ENCODE results near the gene MYT1. TPM values are rescaled to one million over a fixed set of nuclear protein-coding genes. Genes with fewer than 3 reads are reported as not detected.

Gene MYT1
- total RNA-seq, 1 experiment from 2014 or later = 0.22 TPM

GRCh38 chr20:64143018-64143801 is 21.0 kb upstream of the MYT1 start:
- no peaks in the 10 kb centered on the region for H3K36me3 ChIP-seq (ENCODE audit: low read depth, low read length)
- no peaks in the 10 kb centered on the region for H3K9me2 ChIP-seq (replicated peaks; ENCODE audit: low read length)
- H4K20me1 ChIP-seq (ENCODE audit: low read length) = no peaks in the 10 kb centered on the region
- DNase-seq = no peak
- ChIA-PET POLR2A (ENCODE audit: unreplicated experiment) (no interaction called here), CTCF (no interaction called here)
- no peak overlapping the region for H3K27ac ChIP-seq (ENCODE audit: low read length)
- intact Hi-C loops (cut with micrococcal nuclease) = no loop called here
- 0 out of 2 replicates have a peak, but pooled peaks cover 8% of the 10 kb centered on the region for H3K9me3 ChIP-seq (ENCODE audit: low read length)
- H3K27me3 ChIP-seq (ENCODE audit: low read length) = no peaks in the 10 kb centered on the region
- no peak for TF ChIP-seq EZH2phosphoT487 (IDR thresholded peaks at IDR 0.05; ENCODE audit: borderline replicate concordance, low read length)
- TF ChIP-seq, protein P1, sequence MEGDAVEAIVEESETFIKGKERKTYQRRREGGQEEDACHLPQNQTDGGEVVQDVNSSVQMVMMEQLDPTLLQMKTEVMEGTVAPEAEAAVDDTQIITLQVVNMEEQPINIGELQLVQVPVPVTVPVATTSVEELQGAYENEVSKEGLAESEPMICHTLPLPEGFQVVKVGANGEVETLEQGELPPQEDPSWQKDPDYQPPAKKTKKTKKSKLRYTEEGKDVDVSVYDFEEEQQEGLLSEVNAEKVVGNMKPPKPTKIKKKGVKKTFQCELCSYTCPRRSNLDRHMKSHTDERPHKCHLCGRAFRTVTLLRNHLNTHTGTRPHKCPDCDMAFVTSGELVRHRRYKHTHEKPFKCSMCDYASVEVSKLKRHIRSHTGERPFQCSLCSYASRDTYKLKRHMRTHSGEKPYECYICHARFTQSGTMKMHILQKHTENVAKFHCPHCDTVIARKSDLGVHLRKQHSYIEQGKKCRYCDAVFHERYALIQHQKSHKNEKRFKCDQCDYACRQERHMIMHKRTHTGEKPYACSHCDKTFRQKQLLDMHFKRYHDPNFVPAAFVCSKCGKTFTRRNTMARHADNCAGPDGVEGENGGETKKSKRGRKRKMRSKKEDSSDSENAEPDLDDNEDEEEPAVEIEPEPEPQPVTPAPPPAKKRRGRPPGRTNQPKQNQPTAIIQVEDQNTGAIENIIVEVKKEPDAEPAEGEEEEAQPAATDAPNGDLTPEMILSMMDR (conservative IDR thresholded peaks at IDR 0.05; ENCODE audit: low read depth, low read length) = no peak
- no peak for TF ChIP-seq EZH2 (IDR thresholded peaks at IDR 0.05; ENCODE audit: low read length, unreplicated experiment)
- H3K4me2 ChIP-seq (ENCODE audit: low read length) = peak overlapping the region; percentile 24; the same call in 1 of the 2 replicates
- 0 out of 2 replicates have a peak, but pooled peaks cover 9% of the 10 kb centered on the region for H3K4me1 ChIP-seq (ENCODE audit: insufficient read depth, low read length)
- 0 out of 2 replicates have a peak overlapping the region, but pooled peaks have one; percentile 10 for H2AFZ ChIP-seq (ENCODE audit: low read length)
- no TSS peak for BruUV-seq (replicated peaks)
- no peak; the same call in 1 of the 2 replicates for ATAC-seq
- H3K9ac ChIP-seq (ENCODE audit: low read length) = no peak overlapping the region
- H3F3A ChIP-seq (ENCODE audit: low read length, unreplicated experiment) = no peaks in the 10 kb centered on the region
- no peaks in the 10 kb centered on the region for H3K79me2 ChIP-seq (ENCODE audit: low read length)
- no peak overlapping the region for H3K4me3 ChIP-seq (ENCODE audit: low read length)

DNA sequence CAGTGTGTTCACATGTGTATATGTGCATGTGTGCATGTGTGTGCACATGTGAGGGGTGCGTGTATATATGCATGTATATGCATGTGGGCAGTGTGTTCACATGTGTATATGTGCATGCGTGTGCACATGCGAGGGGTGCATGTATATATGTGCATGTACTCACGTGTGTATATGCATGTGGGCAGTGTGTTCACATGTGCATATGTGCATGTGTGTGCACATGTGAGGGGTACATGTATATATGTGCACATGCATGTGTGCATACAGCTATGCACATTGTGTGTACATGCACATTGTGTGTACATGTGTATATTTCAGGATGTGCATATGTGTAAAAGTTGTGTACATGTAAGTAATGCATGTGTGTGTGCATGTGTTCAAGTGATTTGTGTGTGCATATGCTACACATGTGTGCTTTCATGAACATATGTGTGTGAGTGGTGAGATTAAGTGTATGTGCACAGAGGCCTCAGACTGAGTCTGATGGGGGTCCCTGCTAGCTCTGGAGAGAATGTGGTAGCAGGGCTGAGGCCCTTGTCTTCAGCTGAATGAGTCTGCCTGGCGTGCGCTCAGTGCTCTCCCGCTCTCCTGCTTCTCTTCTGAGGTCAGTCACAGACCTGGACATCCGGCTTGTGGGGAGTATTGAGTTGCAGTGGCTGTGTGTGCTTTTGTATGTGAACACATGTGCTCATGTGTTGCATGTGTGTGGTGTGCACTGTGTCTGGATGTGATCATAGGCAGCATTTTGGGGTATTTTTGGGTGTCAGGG is 19.9 kb upstream of the MYT1 start:
- TF ChIP-seq EZH2phosphoT487 (IDR thresholded peaks at IDR 0.05; ENCODE audit: borderline replicate concordance, low read length) (no peak), EZH2 (IDR thresholded peaks at IDR 0.05; ENCODE audit: low read length, unreplicated experiment) (no peak)
- TF ChIP-seq, protein P1 (conservative IDR thresholded peaks at IDR 0.05; ENCODE audit: low read depth, low read length) = no peak
- DNase-seq (no peak), ATAC-seq (no peak)
- Histone ChIP-seq H4K20me1 (ENCODE audit: low read length) (no peaks in the 10 kb centered on the region), H3K36me3 (ENCODE audit: low read depth, low read length) (no peaks in the 10 kb centered on the region), H3K9me3 (ENCODE audit: low read length) (0 out of 2 replicates have a peak, but pooled peaks cover 8% of the 10 kb centered on the region), H3F3A (ENCODE audit: low read length, unreplicated experiment) (no peaks in the 10 kb centered on the region), H3K9me2 (replicated peaks; ENCODE audit: low read length) (no peaks in the 10 kb centered on the region), H3K4me1 (ENCODE audit: insufficient read depth, low read length) (0 out of 2 replicates have a peak, but pooled peaks cover 9% of the 10 kb centered on the region), H2AFZ (ENCODE audit: low read length) (no peak overlapping the region), H3K4me2 (ENCODE audit: low read length) (no peak overlapping the region), H3K4me3 (ENCODE audit: low read length) (no peak overlapping the region), H3K9ac (ENCODE audit: low read length) (no peak overlapping the region), H3K79me2 (ENCODE audit: low read length) (no peaks in the 10 kb centered on the region), H3K27me3 (ENCODE audit: low read length) (no peaks in the 10 kb centered on the region), H3K27ac (ENCODE audit: low read length) (no peak overlapping the region)
- no TSS peak for BruUV-seq (replicated peaks)
- intact Hi-C loops (cut with micrococcal nuclease) = no loop called here
- ChIA-PET POLR2A (ENCODE audit: unreplicated experiment) (no interaction called here), CTCF (no interaction called here)

All from PC-3 (cell line).